Body of pancreas (tissue), 4 donors: Measurements from ENCODE around the gene SGK1. TPM values are rescaled to one million over a fixed set of nuclear protein-coding genes. Genes with fewer than 3 reads are reported as not detected.
"Not testable (repeated sequence)": the region's sequence is repeated elsewhere in the genome, so short reads cannot be mapped to it uniquely, and the experiment has no call there.

Source experiments
- ATAC-seq: fragments of 150-250 bp; one replicate; pipeline ENCODE4 v1.9.1; 2016
- DNase-seq, 4 donors: peaks; one replicate each; pipeline ENCODE4 v3.0.0-alpha.2; 2019
- H3K27ac ChIP-seq, 4 donors: fragments of 200-600 bp; sonication (generic); 1 replicate in 3 of 4; 2 replicates in 1 of 4; pipeline versions ENCODE4 v1.5.1 to v1.6.1; 2016 to 2019; ENCODE audit warnings: mild to moderate bottlenecking in 1 of 4, mixed read lengths in 1 of 4, moderate library complexity in 1 of 4
- H3K27me3 ChIP-seq, 2 donors: fragments of 200-600 bp; sonication (generic); one replicate each; pipeline ENCODE4 v1.6.0; 2016; ENCODE audit warnings: mild to moderate bottlenecking in 1 of 2
- H3K36me3 ChIP-seq, 2 donors: fragments of 200-600 bp; sonication (generic); replicated peaks in 1 of 2; 2 replicates each; pipeline ENCODE4 v1.5.1; 2016; ENCODE audit warnings: low read depth in 2 of 2; ENCODE audit not compliant: insufficient read depth in 1 of 2
- H3K4me1 ChIP-seq: fragments of 200-600 bp; sonication (generic); one replicate; pipeline ENCODE4 v1.6.0; 2016
- H3K4me3 ChIP-seq, 2 donors: fragments of 200-600 bp; sonication (generic); 1 replicate in 1 of 2; 2 replicates in 1 of 2; pipeline ENCODE4 v1.5.1; 2016 to 2019
- H3K9me3 ChIP-seq, 3 donors: fragments of 200-600 bp; sonication (generic); 1 replicate in 2 of 3; 2 replicates in 1 of 3; pipeline ENCODE4 v1.5.1; 2016
- POLR2A ChIP-seq, 3 donors: fragments of 450-650 bp; IDR thresholded peaks; one replicate each; pipeline ENCODE4 v1.6.1; 2016; ENCODE audit warnings: antibody characterized with exemption in 3 of 3, mild to moderate bottlenecking in 2 of 3
- WGBS, 2 donors: methylation state at CpG; one replicate each; pipeline ENCODE4 v1.1.5; 2017; 5-methylcytosine and 5-hydroxymethylcytosine counted together
- intact Hi-C: fragments of 100-400 bp; cut with DNase I; formaldehyde crosslinking; loops from one replicate; pipeline ENCODE4 v1.15.1; 2023
- total RNA-seq, 2 donors: library from RNA; depleted of rRNA; stranded (reverse); fragments of >200 nt; gene quantifications; one replicate each; pipeline ENCODE4 v1.1.0, GENCODE V29; 2016
- TF ChIP-seq, protein P1 (sequence below), 7 experiments: fragments of 450-650 bp in 4 of 7; fragments of 200-600 bp in 3 of 7; sonication (generic) in 3 of 7; IDR thresholded peaks; one replicate each; pipeline ENCODE4 v1.5.1; 2016 to 2019; ENCODE audit warnings: antibody characterized with exemption in 7 of 7

SGK1 gene
- total RNA-seq, 2 donors from 2014 or later, result 51.1 to 238 TPM

DNA sequence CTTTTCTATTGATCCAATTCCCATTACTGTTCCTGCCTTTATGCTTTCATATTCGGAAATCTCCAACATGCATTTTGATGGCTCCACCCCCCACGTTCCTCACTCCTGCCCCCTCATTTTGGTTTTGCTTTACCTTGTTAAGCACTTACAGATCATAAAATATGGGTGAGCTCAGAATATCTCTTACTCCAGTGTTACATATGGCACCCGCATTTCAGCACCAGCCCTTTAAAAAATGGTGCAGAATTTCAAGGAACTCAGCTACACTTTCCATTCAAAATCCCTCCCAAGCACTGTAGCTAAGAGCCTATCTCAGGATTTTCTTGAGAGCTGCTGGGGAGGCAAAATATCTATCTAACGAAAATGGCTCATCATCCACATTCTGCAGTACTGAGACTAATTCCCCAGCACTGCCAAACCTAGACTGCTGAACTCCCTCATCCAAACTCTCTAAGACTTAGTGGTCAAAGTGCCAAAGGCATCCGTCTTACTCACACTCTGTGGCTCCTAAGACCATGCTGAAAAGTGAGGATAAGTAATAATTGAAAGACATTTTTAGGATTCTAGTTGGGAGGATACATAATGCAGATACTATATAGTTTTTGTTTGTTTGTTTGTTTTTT is 7.8 kb downstream of the SGK1 start:
- H3K27me3 ChIP-seq, result no peaks in the 10 kb centered on the region
- peak overlapping the region in 1 of 4 donors; percentile 39 for H3K27ac ChIP-seq
- whole genome bisulfite sequencing, 2 donors, result 78 to 81% methylated on average over 5 of the region's 5 CpGs
- no peak for TF ChIP-seq POLR2A (IDR thresholded peaks at IDR 0.05)
- TF ChIP-seq, protein P1, sequence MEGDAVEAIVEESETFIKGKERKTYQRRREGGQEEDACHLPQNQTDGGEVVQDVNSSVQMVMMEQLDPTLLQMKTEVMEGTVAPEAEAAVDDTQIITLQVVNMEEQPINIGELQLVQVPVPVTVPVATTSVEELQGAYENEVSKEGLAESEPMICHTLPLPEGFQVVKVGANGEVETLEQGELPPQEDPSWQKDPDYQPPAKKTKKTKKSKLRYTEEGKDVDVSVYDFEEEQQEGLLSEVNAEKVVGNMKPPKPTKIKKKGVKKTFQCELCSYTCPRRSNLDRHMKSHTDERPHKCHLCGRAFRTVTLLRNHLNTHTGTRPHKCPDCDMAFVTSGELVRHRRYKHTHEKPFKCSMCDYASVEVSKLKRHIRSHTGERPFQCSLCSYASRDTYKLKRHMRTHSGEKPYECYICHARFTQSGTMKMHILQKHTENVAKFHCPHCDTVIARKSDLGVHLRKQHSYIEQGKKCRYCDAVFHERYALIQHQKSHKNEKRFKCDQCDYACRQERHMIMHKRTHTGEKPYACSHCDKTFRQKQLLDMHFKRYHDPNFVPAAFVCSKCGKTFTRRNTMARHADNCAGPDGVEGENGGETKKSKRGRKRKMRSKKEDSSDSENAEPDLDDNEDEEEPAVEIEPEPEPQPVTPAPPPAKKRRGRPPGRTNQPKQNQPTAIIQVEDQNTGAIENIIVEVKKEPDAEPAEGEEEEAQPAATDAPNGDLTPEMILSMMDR (IDR thresholded peaks at IDR 0.05), result no peak
- no peaks in the 10 kb centered on the region for H3K9me3 ChIP-seq
- H3K4me1 ChIP-seq, result peaks cover 29% of the 10 kb centered on the region
- no peak for DNase-seq
- ATAC-seq, result no peak
- intact Hi-C loops, result no loop called here
- H3K36me3 ChIP-seq, result no peaks in the 10 kb centered on the region
- H3K4me3 ChIP-seq, result no peak overlapping the region

DNA sequence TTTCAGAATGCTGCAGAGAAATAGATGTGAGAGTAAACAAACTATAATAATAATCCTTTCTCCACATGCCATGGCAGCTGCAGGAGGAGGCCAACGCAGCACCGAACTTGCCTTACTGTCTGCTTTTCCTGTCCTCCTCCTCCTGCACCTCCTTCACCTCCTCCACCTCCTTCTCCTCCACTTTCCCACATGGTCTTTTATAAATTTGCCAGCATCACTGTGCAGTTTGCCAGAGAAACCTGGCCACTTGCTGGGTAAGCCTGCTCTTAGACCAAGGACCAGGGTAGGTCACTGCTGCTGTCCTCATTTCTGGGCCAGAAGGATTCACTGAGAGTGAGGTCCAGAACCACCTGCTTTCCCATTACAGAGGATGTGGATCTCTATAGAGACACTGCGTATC is 8.7 kb downstream of the SGK1 start:
- peak overlapping the region in 3 of 4 donors; percentile 22 to 39 (median 27) for H3K27ac ChIP-seq
- H3K36me3 ChIP-seq, result no peaks in the 10 kb centered on the region
- no peaks in the 10 kb centered on the region for H3K9me3 ChIP-seq
- no peaks in the 10 kb centered on the region for H3K27me3 ChIP-seq
- H3K4me3 ChIP-seq, result no peak overlapping the region
- DNase-seq (no peak), ATAC-seq (no peak)
- peaks cover 29% of the 10 kb centered on the region for H3K4me1 ChIP-seq
- WGBS, 2 donors, result 69 to 76% methylated on average over 3 of the region's 3 CpGs
- intact Hi-C loops, result no loop called here
- TF ChIP-seq, protein P1 (IDR thresholded peaks at IDR 0.05), result no peak
- no peak for TF ChIP-seq POLR2A (IDR thresholded peaks at IDR 0.05)

DNA sequence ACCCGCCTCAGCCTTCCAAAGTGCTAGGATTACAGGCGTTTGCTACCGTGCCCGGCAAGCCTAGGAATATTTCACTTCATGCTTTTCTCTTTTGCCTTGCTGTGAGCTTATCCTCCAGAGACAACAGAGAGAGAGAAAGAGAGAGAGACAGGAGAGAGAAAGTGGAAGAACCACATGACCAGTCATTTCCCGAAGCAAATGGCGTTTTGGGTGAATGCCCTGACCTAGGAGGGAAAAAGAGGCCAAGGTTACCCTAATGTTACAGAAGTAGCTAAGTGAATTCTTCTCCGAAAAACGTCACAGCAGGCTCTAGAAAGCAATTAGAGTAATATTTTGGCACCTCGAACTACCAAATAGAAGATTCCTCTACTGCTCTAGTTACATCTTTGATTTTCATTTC is 9.1 kb downstream of the SGK1 start:
- TF ChIP-seq, protein P1 (IDR thresholded peaks at IDR 0.05), result no peak
- TF ChIP-seq POLR2A (IDR thresholded peaks at IDR 0.05), result no peak

DNA sequence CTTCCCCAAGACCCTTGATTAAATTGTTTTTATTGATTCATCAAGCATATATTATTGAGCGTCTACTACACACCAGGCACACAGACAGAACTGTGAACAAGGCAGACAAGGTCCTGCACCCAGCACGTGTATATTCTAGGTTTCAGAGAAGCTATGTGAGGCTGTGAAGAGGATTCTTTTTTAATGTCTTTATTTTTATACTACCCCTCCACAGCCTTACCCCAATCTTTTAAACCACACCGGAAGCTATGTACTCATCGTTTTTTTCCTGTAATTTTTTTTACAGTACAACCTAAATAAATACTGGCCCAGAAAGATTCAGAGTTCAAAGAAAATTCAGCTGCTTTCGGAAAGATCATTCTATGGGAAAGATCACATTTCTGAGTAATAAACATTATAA is 10.0 kb downstream of the SGK1 start:
- TF ChIP-seq POLR2A (IDR thresholded peaks at IDR 0.05), result no peak
- TF ChIP-seq, protein P1 (IDR thresholded peaks at IDR 0.05), result no peak

More for the DNA sequence above, 9.1 kb downstream of the SGK1 start:
- intact Hi-C loops, result no loop called here
- no peaks in the 10 kb centered on the region for H3K27me3 ChIP-seq
- ATAC-seq (no peak), DNase-seq (no peak)
- H3K27ac ChIP-seq, result peak overlapping the region in 2 of 4 donors; percentile 22 to 39
- WGBS, 2 donors, result 60 to 64% methylated on average over 9 of the region's 9 CpGs
- no peaks in the 10 kb centered on the region for H3K36me3 ChIP-seq
- no peak overlapping the region for H3K4me3 ChIP-seq
- no peaks in the 10 kb centered on the region for H3K9me3 ChIP-seq
- peaks cover 29% of the 10 kb centered on the region for H3K4me1 ChIP-seq

DNA sequence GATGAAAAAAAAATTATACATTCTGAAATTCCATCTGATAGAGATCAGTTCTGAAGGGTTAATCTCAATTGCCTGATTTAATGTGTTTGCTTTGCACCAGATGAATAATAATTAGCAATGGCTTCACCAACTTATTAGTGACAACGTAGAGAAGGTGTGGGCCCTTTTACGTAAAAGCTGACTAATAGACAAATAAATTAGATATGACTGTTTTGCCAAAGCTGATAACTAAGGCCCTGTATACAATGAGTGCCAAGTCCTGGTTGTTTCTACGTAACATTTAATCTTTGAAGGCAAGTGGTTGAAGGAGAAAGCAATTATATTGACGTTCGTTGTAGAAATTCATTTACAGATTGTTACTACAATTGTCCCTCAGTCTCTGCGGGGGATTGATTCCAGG is 10.8 kb downstream of the SGK1 start:
- ATAC-seq, result peak; percentile 83
- no peaks in the 10 kb centered on the region for H3K9me3 ChIP-seq
- no peak for TF ChIP-seq POLR2A (IDR thresholded peaks at IDR 0.05)
- TF ChIP-seq, protein P1 (IDR thresholded peaks at IDR 0.05), result no peak
- peak overlapping the region in 2 of 4 donors; percentile 25 to 33 for H3K27ac ChIP-seq
- H3K4me1 ChIP-seq, result peaks cover 29% of the 10 kb centered on the region
- 17 to 18% methylated on average over 6 of the region's 6 CpGs for WGBS, 2 donors
- peak in 1 of 4 donors; percentile 47 for DNase-seq
- H3K4me3 ChIP-seq, result no peak overlapping the region
- H3K27me3 ChIP-seq, result no peaks in the 10 kb centered on the region
- intact Hi-C loops, result no loop called here
- H3K36me3 ChIP-seq, result no peaks in the 10 kb centered on the region

More for the DNA sequence above, 10.0 kb downstream of the SGK1 start:
- ATAC-seq, result no peak
- H3K27ac ChIP-seq, result no peak overlapping the region
- 84 to 89% methylated on average over 5 of the region's 5 CpGs for WGBS, 2 donors
- H3K27me3 ChIP-seq, result no peaks in the 10 kb centered on the region
- no peaks in the 10 kb centered on the region for H3K9me3 ChIP-seq
- no peaks in the 10 kb centered on the region for H3K36me3 ChIP-seq
- H3K4me1 ChIP-seq, result peaks cover 29% of the 10 kb centered on the region
- no peak overlapping the region for H3K4me3 ChIP-seq
- intact Hi-C loops, result no loop called here
- no peak for DNase-seq

DNA sequence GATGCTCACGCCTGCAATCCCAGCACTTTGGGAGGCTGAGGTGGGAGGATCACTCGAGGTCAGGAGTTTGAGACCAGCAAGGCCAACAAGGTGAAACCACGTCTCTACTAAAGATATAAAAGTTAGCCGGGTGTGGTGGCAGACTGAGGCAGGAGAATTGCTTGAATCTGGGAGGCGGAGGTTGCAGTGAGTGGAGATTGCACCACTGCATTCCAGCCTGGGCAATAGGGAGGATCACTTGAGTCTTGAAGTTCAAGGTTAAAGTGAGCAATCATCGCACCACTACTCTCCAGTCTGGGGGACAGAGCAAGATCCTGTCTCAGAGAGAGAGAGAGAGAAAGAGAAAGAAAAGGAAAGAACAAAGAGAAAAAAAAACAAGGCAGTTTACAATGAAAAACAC is 13.5 kb downstream of the SGK1 start:
- 79 to 80% methylated on average over 6 of the region's 6 CpGs for WGBS, 2 donors
- DNase-seq, H3K4me3 ChIP-seq, intact Hi-C loops, H3K27me3 ChIP-seq, H3K36me3 ChIP-seq, H3K27ac ChIP-seq, ATAC-seq, H3K9me3 ChIP-seq: not testable (repeated sequence)
- H3K4me1 ChIP-seq, result peaks cover 35% of the 10 kb centered on the region
